Retinal pigment epithelial cell (primary cell): ENCODE data around the gene POT1.

Experiments
- DNase-seq: peaks from one replicate; pipeline ENCODE4 v3.0.0-alpha.2; 2010; ENCODE audit warnings: low read depth
- H3K4me3 ChIP-seq: 2 replicates; pipeline ENCODE4 v1.5.1; 2011; ENCODE audit warnings: mild to moderate bottlenecking, low read length, control low read depth, moderate library complexity
- TF ChIP-seq, protein P1 (sequence below): conservative IDR thresholded peaks from 2 replicates; pipeline ENCODE4 v1.5.1; 2011; ENCODE audit warnings: low read depth, low read length, control low read depth, inconsistent platforms

Gene POT1

GRCh38 chr7:124843336-124843735 lies 86.3 kb downstream of the POT1 start:
- TF ChIP-seq, protein P1, sequence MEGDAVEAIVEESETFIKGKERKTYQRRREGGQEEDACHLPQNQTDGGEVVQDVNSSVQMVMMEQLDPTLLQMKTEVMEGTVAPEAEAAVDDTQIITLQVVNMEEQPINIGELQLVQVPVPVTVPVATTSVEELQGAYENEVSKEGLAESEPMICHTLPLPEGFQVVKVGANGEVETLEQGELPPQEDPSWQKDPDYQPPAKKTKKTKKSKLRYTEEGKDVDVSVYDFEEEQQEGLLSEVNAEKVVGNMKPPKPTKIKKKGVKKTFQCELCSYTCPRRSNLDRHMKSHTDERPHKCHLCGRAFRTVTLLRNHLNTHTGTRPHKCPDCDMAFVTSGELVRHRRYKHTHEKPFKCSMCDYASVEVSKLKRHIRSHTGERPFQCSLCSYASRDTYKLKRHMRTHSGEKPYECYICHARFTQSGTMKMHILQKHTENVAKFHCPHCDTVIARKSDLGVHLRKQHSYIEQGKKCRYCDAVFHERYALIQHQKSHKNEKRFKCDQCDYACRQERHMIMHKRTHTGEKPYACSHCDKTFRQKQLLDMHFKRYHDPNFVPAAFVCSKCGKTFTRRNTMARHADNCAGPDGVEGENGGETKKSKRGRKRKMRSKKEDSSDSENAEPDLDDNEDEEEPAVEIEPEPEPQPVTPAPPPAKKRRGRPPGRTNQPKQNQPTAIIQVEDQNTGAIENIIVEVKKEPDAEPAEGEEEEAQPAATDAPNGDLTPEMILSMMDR, result no peak
- no peak for DNase-seq
- H3K4me3 ChIP-seq, result no peak overlapping the region

DNA sequence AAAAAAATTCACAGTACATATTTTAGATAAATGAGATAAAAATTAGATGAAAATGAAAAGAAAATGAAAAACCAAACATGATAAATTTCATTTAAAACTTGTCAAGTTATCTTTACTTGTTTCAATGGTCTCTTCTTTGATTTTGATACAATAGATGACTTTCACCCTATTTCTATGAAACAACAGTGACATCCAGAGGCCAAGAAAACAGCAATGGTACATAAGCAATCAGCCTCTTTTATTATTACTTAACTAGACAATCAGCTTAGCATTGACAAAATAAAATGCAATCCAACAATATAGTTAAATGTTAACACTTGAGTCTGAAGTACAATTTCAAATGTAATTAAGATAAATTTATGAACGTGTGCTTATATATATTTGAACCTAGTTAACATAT lies 89.2 kb downstream of the POT1 start:
- TF ChIP-seq, protein P1, result no peak
- DNase-seq, result no peak
- no peak overlapping the region for H3K4me3 ChIP-seq

DNA sequence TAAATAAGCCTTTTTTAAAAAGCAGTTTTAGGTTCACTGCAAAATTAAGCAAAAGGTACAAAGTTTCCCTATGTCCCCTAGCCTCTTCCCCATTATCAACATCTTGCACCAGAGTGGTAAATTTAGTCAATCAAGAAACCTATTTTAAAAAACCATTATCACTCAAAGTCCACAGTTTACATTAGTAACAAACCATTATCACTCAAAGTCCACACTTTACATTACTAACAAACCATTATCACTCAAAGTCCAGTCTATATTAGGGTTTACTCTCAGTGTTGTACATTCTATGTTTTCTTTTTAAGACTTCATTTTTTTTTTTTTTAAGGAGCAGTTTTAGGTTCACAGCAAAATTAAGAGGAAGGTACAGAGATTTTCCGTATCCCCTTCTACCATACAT lies 89.9 kb downstream of the POT1 start:
- DNase-seq, result no peak
- TF ChIP-seq, protein P1, result no peak
- no peak overlapping the region for H3K4me3 ChIP-seq

DNA sequence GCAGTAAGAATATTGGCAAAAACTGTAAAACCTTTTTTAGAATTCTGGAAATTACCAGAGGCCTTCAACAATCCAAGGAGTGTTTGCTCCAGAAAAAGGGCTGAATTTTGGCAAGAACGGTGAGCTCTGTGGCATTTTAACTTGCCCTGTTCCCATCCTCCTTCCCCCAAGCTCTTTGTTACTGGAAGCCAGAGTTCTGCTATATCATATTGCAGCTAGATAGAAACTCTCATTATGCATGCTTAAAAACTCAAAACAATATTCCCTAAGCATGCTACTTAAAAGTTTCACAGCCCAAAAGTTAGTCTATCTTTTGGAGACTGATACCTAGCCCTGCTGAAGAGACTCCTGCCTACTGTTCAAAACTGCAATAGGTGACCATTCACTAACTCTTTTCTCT lies 93.5 kb downstream of the POT1 start:
- no peak overlapping the region for H3K4me3 ChIP-seq
- DNase-seq, result no peak
- TF ChIP-seq, protein P1, result no peak

DNA sequence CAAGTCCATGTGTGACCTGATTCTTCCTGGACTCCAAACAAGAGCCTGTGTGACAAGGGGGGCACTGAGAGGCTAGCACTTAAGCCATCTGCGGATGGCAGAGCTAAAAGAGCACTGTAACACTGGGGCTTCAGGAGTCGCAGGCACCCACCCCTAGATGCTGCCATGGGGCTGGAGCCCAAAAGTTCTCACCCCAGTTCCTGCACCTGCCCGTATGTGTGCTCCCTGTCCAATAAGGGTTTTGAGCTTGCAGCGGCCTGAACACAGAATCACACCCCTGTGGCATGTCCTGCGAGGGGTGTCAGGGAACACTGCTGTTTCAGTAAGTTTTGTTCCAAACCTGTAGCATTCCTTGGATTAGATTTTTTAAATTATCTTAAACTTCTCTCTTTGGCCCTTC lies 110.8 kb downstream of the POT1 start:
- TF ChIP-seq, protein P1, result no peak
- no peak for DNase-seq

DNA sequence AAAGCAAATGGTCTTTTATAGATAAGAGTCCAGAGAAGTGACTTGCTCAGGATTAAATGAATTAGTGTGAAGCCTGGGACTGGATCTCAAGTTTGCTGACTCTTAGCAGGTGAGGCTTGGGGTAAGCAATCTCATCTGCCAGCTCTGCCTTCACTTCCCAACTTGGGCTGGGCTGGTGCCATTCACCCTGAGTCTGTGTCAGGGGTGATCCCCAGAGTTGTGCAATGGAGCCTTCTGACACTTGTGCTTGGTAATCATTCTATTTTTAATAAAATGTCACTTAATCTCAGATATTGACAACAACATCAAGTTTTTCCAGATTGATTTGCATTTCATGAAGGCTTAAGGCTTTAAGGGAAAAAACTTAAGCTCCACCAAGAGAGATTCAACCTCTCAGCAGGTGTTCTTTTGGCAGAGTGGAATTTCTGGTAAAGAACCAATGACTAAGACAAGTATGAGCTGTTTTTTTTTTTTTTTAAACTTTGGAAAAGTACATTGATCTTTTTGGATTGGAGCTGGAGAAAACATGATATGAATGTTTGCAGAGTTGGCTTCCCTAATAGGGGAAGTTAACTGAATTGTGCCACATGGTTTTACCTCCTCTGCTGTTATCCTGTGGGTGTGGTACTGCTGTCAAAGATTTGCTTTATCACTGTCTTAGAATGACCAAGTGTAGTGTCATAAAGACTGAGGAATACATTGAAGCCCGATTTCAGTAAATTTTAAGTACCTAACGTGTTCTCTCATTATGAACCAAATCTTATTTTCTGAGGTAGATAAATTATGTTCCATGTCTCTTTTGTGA lies 115.4 kb downstream of the POT1 start:
- H3K4me3 ChIP-seq, result no peak overlapping the region
- no peak for DNase-seq
- TF ChIP-seq, protein P1, result no peak

More for the DNA sequence above, 110.8 kb downstream of the POT1 start:
- H3K4me3 ChIP-seq, result no peak overlapping the region

DNA sequence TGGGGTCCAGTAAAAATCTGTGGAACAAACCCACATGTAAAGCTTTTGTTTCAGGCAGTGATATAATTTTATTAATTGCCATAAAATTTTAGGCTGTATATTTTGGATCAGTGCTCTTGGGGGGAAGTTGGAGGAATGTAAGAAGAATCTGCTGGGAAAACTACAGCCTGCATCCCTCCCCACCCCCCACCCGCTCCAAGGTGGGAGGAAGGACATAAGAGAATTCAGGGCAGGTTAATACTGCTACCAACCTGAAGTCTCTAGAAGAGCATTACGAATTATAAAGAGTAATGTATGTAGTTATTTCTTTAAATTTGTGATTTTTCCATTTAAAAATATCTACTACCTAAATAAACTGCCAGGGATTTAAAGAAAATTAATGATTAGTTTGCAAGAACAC lies 116.9 kb downstream of the POT1 start:
- H3K4me3 ChIP-seq, result no peak overlapping the region
- DNase-seq, result no peak
- TF ChIP-seq, protein P1, result no peak
